GF-D8 (cell line): ENCODE data around the gene ZFP64.
"Not testable (repeated sequence)": the region's sequence is repeated elsewhere in the genome, so short reads cannot be mapped to it uniquely, and the experiment has no call there.

Experiments
- DNase-seq: peaks from one replicate; lab custom pipeline; 2025; lab: John Stamatoyannopoulos, UW

ZFP64 gene

DNA sequence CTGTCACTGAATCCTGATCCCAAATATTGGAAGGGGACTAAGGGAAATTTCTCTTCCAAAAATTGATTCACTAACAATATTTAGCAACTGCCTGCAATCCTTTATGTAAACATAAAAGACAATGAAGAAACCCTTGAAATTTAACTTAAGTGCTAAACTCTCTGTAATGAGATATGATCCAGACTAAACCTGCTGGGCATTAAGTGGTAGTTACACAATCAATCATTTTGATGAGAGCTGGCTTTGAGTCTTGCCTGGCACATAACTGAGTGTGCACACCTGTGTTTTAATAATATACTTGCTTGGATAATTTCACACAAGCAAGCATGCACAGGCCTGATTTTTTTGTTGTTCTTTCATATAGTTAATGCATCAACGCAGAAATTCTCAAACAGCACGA lies 9.8 kb upstream of the ZFP64 start:
- DNase-seq = no peak

DNA sequence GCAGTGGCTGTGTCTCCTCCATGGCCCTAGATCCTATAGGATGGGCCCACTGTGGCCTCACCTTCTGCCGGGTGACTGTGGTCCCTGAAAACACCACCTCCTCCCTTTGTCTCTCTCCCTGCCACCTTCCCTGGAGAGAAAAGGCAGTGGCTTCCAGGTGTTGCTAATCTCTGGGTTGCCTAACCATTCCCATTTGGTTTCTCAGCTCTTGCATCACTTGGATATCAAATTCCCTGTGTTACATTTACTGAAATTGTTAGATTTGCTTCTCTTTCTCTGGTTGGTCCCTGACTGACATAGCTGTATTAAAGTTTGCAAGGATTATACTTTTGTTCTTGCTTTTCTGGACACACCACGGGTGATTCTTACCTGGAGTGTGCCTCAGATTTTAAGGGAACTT lies 9.3 kb upstream of the ZFP64 start:
- DNase-seq = no peak

GRCh38 chr20:52196845-52197244 lies 5.3 kb upstream of the ZFP64 start:
- DNase-seq = no peak

- DNase-seq = no peak
Measured at GRCh38 chr20:52193886-52194545, 2.4 kb upstream of the ZFP64 start.

DNA sequence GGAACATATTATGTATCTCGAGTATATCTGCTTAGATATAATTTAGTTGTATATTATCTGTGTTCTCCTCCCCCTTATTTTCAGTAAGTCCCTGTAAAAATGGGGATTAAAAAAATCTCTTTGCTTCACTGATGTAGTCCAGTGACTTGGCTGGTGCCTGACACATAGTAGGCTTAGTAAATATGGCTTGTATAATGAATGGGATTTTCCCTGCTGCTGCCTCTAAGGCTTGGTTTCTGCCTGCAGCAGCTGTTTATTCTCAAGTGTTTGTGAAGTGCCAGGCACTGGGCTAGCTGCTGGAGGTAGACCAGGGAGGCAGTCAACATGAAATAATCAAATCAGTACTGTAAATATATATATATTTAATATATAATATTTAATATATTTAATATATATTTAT lies 1.6 kb upstream of the ZFP64 start:
- no peak for DNase-seq

DNA sequence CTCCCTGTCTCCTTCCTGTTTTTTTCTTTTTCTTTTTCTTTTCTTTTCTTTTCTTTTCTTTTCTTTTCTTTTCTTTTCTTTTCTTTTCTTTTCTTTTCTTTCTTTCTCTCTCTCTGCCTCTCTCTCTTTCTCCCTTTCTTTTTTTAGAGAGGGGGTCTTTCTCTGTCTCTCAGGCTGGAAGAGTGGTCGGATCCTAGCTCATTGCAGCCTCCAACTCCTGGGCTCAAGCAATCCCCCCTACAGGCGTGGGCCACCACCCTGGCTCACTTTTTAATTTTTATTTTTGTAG lies 1.1 kb upstream of the ZFP64 start:
- not testable (repeated sequence) for DNase-seq

DNA sequence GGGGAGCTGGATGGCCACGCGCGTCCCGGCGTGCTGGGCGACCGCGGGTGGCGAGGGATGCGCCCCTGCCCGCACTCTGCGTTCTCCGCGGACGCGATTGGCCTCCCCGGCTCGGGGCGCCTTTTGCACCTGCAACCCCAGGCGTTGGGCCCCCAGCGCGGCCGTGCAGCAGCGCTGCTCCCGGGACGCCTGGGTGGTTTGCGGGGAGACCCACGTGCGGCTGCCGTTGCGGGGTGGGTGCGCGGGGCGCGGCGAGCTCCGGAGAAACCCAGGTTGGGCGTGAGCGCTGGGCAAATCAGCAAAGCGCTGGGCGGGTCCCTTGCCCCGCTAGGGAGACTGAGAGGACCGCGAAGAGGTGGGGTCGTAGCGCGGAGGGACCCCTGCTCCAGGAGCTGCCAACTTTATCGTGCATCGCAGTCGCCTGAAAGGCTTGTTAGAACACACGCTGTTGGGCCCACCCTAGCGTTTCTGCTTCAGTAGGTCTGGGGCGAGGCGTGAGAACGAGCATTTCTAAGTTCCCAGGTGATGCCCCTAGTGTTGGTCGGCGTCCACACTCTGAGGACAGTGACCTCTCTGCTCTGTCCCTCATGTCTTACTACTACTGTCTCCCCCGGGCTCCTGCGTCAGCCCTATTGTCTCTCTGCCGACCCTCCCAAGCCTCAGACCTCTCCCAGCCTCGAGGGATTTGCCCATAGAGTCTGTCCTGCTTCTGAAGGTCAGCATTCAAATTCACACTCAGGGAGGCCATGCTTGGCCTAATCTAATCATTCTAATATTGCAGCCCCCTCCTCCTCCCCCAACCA lies 538 bp upstream of the ZFP64 start:
- DNase-seq = no peak

GRCh38 chr20:52190437-52191131 lies 995 bp downstream of the ZFP64 start:
- peak; percentile 3 for DNase-seq

GRCh38 chr20:52181766-52182165 lies 9.8 kb downstream of the ZFP64 start:
- no peak for DNase-seq

DNA sequence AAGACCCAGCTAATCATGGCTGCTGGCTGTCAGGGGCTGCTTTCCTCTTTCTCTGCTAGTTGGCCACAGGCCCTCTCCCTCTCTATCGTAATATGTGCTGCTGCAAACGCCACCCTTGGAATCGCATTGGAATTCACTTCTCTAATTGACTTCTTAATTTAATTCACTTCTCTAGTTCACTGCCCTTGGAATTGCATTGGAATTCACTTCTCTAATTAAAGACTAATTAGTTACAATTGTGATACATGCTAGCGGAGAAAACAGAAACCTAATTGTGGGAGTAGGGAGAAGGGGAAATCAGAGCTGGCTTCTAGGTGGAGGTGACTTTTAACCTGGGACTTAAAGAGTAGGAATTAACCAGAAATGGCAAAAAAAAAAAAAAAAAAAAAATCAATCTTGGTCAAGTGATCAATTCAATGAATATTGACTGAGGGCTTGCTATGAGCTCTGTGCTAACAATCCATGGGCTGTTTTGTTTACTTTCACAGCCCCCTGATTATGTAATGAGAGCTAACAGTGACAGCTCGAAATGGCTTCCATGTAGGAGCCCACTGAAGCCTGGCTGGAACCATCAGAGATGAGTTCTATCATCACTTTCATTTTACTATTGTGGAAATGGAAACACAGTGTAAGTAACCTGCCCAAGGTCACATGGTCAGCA lies 11.3 kb downstream of the ZFP64 start:
- no peak for DNase-seq

DNA sequence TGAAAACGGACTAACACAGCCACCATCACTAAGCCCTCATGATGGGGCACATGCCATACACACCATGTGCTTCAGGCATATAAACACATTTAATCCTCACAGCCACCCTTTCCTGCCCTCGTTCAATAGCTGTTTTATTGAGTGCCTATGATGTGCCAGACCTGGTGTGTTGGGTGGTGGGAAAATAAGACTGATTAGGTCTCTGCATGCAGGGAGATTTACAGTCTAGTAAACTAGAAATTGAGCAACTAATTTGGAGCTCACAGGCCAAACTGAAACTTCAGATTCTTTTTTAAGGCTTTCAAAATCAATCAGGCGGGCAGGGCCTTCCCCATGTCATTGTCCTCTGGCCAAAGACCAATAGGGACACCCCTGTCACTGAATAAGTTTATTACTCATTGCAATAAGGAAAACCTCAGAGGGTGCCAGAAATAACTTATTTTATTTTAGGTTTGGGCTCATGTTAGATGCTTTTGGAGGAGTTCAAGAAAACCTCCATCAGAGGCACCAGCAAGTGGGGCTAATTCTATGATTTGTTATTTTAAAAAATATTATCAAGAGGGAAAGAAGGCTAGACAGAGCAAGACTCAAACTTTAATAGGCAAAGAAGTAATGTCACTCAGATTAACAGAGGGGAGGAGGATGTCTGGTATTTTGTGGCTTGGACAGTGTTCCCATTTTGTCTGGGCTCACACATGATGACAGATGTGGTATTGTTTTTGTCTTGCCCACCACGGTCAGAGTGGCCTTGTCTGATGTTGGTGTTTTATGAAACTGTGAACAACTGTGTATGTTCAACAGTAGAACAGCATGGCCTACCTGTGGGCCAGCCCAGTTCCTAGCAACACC lies 12.0 kb downstream of the ZFP64 start:
- DNase-seq = no peak

GRCh38 chr20:52178691-52179090 lies 12.9 kb downstream of the ZFP64 start:
- no peak for DNase-seq

DNA sequence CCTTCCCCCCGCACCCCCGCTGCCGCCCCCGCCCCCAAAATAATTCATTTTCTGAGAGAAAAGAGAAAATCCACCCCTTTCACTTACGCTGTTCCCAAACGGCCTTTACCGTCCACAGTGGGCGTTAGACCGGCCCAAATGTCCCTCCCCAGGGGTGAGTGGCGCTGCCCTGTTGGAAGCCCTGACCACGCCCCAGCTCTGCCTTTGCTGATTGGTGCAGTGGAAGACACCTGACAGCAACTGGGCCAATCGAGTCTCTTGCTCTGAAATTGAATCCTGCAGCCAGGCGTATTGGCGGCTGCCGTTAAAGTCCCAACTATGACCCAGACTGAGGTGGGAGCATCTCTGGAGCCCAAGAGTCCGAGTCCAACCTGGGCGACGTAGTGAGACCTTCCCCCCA lies 15.7 kb downstream of the ZFP64 start:
- no peak for DNase-seq

GRCh38 chr20:52172392-52173047 lies 19.1 kb downstream of the ZFP64 start:
- DNase-seq = no peak

DNA sequence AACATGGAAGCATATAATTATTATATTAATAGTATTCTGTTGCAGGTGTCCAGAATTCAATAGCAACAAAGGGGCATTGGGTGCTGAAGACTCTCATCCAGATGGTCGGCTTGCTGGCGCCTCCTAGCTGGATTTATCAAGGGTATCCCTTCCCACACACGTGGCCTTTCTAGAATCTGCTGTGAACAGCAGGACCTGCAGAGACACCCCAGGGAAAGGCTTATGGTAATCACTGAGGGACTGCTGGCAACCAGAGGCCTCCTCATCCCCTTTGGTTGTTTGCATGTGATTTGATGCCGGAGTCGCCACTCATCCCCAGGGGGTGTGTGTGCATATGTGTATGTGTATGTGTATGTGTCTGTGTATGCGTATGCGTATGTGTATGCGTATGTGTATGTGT lies 20.6 kb downstream of the ZFP64 start:
- DNase-seq = no peak

DNA sequence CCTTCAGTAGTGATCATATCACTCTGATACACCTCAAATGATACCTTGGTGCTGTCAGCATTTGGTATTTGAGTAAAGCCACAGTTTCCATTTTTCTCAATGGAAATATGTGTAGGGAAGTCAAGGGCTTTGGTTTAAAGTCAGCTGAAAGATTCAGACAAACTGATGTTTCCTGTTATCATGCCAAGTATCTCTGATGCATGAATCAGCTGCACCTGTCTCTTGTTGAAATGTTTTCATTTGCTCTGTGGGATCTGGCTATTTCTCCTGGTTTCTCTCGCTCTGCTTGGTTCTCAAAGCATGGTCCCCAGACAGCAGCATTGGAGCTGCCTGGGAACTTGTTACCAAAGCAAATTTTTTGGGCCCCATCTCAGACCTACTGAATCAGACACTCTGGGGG lies 23.5 kb downstream of the ZFP64 start:
- no peak for DNase-seq

GRCh38 chr20:52167232-52167840 lies 24.2 kb downstream of the ZFP64 start:
- DNase-seq = no peak

- DNase-seq = no peak
Measured at GRCh38 chr20:52166150-52166549, 25.4 kb downstream of the ZFP64 start.

DNA sequence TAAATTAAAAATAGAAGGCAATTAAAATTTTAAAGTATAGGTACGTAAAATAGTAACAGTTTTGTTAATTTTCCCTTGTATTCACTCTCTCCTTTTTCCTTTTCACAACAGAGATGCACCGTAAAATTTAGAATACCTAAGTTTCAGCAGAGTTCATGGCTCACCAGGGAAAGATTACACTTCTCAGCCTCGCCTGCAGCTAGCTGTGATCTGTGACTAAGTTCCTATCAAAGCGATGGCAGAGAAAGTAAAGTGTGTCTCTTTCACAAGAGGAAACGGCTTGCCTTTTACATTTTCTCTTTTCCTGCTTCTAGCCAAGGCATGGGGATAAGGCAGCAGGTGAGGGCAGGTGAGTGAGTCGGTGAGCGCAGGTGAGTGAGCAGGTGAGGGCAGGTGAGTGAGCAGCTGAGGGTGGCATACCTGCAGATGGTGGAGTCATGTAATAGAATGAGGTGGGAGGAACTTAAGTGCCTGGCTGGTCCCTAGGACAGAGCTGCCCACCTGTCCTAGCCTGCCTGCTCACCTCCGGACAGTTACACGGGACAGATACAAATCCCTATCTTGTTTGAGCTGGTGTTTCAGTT lies 30.9 kb downstream of the ZFP64 start:
- no peak for DNase-seq

GRCh38 chr20:52160049-52160570 lies 31.5 kb downstream of the ZFP64 start:
- DNase-seq = no peak
